Endothelial cell of umbilical vein (primary cell): ENCODE data around the gene ATP13A4.

Experiments
- EZH2 ChIP-seq: IDR thresholded peaks from 2 replicates; pipeline ENCODE4 v1.6.1; 2012; ENCODE audit warnings: borderline replicate concordance, low read depth, mild to moderate bottlenecking, moderate library complexity, low read length, inconsistent platforms; ENCODE audit not compliant: severe bottlenecking
- MAX ChIP-seq: IDR thresholded peaks from 2 replicates; pipeline ENCODE4 v1.6.1; 2011; ENCODE audit not compliant: insufficient read depth, insufficient read length
- POLR2A ChIP-seq: IDR thresholded peaks from 2 replicates; pipeline ENCODE4 v1.6.1; 2012; ENCODE audit warnings: low read depth, mild to moderate bottlenecking, control low read depth, low read length
- TF ChIP-seq, protein P1 (sequence below), 2 donors: IDR thresholded peaks; 1 replicate in 1 of 2; 2 replicates in 1 of 2; pipeline ENCODE4 v1.5.1; 2011; ENCODE audit warnings: low read length in 2 of 2, mild to moderate bottlenecking in 2 of 2, moderate library complexity in 2 of 2, control low read depth in 1 of 2, inconsistent platforms in 1 of 2, low read depth in 1 of 2; ENCODE audit not compliant: insufficient read depth in 1 of 2; ENCODE audit errors: extremely low read depth in 1 of 2

DNA sequence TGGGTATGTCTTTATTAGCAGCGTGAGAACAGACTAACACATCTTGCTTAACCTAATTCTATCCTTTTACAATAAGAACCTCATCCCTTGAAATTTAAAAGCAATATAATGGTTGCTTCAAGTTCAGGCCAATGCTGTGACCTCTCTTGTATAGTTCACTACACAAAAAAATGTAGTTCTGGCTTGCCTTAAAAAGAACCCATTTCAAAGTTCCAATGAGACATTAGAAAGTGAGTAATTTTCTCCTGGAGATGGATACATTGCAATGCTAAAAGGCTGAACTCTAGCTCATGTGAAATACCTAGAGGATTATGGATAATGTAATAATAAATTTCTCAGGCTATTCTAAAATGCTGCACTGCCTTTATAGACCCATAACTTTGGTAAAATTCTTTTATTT is 47.8 kb downstream of the ATP13A4 start:
- TF ChIP-seq, protein P1, sequence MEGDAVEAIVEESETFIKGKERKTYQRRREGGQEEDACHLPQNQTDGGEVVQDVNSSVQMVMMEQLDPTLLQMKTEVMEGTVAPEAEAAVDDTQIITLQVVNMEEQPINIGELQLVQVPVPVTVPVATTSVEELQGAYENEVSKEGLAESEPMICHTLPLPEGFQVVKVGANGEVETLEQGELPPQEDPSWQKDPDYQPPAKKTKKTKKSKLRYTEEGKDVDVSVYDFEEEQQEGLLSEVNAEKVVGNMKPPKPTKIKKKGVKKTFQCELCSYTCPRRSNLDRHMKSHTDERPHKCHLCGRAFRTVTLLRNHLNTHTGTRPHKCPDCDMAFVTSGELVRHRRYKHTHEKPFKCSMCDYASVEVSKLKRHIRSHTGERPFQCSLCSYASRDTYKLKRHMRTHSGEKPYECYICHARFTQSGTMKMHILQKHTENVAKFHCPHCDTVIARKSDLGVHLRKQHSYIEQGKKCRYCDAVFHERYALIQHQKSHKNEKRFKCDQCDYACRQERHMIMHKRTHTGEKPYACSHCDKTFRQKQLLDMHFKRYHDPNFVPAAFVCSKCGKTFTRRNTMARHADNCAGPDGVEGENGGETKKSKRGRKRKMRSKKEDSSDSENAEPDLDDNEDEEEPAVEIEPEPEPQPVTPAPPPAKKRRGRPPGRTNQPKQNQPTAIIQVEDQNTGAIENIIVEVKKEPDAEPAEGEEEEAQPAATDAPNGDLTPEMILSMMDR (IDR thresholded peaks at IDR 0.05; ENCODE audit: extremely low read depth in 1 of 2, insufficient read depth in 1 of 2, low read depth in 1 of 2, low read length in 2 of 2): no peak
- TF ChIP-seq EZH2 (no peak), MAX (no peak), POLR2A (no peak)
